Astrocyte of the hippocampus (primary cell): ENCODE data around the gene ASCL2.

Experiments
- DNase-seq: peaks from one replicate; pipeline ENCODE4 v3.0.0; 2011; ENCODE audit warnings: low read depth, low spot score

The ASCL2 gene

DNA sequence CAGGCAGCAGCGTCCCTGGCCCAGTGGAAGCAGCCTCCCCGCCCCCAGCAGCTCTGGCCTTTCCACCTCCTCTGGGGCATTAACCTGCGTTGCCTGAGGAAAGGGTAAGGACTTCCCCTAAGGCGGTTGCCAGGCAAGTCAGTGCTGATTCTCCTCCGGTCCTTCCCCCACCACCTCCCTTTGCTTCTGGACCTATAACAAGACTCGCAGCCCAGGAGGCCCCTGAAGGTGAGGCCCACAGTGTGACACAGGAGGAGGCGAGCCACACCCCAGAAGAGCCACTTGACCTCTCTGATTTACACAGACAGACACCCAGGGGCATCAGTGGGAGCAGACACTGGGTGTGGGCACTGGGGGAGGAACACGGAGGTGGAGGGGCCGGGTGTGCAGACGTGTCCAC is 35.4 kb downstream of the ASCL2 start:
- no peak for DNase-seq

DNA sequence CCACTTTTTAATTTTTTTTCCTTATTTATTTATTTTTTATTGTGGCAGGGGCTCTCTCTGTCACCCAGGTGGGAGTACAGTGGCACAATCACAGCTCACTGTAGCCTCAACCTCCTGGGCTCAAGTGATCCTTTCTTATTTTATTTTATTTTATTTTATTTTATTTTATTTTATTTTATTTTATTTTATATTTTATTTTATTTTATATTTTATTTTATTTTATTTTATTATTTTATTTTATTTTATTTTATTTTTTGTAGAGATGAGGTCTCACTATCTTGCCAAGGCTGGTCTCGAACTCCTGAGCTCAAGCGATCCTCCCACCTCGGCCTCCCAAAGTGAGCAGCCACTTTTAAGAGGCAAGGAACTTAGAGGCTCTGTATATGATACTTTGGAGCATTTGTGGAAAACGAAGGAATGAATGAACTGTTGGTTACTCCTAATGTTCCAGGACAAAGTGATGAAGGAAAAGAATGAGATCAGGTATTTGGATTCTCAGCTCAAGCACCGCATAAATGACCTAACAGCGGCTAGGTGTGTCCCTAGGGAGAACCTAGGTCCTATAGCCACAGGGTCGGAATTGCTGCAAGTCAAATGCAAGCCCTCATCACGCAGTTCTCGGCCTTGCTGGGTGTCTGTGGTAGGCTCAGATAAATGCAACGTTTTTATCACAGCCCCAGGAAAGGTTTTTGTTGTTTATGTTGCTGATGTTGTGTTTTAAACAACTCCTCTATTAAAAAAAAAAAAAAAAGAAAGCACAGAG is 36.5 kb downstream of the ASCL2 start:
- DNase-seq: no peak

DNA sequence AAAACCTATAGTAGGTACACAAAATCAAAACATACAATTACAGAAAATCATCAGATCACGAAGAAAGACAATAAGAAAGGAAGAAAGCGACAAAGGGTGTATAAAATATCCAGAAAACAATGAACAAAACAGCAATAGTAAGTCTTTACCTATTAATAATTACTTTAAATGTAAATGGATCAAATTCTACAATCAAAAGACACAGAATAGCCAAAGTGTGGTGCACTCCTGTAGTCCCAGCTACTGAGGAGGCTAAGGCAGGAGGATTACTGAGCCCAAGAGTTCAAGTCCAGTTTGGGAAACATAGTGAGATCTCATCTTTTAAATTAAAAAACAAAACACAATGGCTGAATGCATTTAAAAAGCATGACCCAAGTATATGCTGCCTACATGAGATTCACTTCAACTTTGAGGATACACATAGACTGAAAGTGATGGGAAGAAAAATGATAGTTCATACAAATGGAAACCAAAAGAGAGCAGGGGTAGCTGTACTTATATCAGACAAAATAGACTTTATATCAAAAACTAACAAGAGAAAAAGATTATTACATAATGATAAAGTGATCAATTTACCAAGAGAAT is 40.6 kb downstream of the ASCL2 start:
- DNase-seq: no peak

DNA sequence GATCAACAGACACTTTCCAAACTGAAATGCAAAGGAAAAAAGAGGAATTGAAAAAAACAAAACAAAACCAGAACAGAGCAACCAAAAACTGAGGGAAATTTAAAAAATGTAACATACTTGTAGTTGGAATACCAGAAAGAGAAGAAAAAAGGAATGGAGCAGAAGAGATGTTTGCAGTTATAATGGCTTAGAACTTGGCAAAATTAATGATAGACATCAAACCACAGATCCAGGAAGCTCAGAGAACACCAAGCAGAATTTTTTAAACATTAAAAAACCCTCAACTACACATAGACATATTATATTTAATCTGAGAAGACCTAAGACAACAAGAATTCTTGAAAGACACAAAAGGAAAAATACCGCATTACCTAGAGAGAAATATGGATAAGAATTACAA is 46.1 kb downstream of the ASCL2 start:
- DNase-seq: no peak

DNA sequence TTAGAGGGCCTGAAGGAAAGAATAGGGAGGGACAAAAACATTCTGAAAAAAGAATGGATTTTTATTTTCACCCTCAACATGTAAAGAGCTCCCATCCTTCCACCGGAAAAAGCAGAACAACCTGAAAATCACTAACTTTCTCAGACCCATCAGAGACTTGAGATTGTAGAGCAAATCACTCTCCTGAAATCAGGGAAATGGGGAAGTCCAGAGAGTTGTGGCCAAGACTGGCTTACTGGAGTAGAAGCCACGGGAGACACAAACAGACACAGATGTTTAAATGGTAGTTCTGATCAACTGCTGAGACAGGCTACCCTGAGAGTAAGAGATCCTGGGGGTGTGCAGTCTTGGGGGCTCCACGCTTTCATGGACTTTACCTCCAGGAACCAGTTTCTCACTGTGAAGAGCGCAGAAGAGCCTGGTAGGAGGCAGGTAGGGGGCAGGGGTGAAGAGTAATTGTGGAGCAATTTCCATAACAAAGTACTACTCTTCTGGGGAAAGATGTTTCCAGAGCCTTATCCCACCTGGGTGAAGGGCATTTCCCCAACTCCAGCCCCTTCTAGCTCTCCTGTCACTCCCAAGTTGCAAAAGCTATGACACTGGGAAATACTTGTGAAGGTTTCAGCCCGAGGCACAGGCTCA is 47.1 kb downstream of the ASCL2 start:
- DNase-seq: no peak

DNA sequence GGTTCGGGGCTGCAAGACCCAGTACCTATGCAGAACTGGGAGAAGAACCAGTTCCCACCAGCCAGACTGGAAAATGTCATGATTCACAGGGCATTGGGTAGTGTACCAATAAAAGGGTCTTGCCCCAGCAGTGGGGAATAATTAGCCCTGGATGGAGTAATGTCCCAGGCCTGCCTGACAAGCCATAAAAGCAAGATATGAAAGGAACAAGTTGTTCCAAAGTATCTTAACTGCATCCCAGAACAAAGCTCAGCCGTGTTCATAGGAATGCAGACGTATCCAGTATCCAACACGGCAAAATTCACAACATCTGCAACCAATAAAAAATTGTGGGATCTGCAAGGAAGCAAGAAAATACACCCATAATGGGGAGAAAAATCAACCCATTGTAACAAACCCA is 47.9 kb downstream of the ASCL2 start:
- DNase-seq: no peak

DNA sequence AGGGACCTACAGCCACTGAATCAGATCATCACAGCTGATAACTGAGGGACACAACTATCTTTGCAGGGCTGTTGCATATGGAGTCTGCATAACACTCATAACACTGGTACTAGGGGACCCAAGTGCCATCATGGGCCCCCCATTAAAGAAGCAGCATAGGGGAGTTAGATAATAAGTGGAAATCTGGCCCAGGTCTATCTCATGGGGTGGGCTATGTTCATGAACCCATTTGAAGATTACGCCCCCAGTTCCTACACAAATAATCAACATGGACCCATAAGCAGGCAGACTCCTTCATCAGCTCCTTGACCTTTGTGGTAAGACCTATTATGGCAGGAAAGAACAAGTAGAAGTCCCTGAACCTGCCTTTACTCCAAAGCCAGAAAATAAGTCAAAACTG is 48.8 kb downstream of the ASCL2 start:
- DNase-seq: no peak

DNA sequence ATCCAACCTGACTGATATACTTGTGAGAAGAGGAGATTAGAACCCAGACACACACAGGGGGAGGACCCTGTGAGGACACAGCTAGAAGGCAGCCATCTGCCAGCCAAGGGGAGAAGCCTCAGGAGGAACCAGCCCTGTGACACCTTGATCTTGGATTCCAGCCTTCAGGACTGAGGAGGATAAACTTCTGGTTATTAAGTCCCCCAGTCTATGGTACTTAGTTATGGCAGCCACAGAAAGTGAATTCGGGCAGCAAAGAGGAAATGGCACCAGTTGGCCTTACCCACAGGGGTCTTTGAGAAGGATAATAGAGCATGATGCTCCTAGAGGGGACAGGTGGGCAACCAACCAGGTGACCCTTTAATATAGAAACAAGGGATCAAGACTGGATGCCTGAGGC is 49.4 kb downstream of the ASCL2 start:
- no peak for DNase-seq

DNA sequence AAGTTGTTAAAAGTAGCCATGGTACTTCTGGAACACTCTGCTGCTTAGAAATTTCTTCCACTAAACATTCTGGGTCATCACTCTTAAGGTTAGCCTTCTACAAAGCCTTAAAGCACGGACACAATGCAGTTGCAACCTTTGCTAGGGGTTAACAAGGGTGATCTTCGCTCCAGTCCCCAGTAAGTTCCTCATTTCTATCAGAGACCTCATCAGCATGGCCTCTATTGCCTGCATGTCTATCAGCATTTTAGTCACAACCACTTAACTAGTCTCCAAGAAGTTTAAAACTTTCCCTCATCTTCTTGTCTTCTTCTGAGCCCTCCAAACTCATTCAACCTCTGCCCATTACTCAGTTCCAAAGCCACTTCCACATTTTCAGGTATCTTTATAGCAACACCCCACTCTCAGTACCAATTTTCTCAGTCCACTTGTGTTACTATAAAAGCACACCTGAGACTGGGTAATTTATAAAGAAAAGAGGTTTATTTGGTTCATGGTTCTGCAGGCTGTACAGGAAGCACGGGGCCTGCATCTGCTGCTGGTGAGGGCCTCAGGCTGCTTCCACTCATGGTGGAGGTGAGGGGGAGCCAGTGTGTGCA is 50.1 kb downstream of the ASCL2 start:
- no peak for DNase-seq

DNA sequence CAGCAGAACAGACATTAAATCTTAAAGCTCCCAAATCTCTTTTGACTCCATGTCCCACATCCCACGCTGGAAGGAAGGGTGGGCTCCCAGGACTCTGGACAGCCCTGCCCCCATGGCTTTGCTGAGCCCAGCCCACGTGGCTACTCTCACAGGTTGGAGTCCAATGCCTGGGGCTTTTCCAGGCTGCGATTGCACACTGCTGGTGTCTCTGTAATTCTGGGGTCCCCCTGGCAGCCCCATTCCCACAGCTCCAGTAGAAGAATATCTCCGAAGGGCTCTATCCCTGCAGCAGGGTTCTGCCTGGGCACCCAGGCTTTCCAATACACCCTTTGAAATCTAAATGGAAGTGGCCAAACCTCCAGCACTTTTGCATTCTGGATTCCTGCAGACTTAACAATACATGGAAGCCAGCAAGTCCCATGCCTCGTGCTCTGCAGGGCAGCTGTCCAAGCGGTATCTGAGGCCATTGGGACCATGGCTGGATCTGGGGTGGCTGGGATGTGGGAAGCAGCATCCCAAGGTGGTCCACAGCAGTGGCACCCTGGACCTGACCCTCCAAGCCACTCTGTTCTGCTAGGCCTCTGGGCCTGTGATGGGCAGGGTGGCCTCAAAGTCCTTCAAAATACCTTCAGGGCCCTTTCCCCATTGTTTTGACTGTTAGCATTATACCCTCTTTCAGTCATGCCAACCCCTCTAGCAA is 50.9 kb downstream of the ASCL2 start:
- DNase-seq: no peak
